ENCODE measurements around the gene AKAP6. TPM values are rescaled to one million over a fixed set of nuclear protein-coding genes. Genes with fewer than 3 reads are reported as not detected.

AKAP6 gene
- total RNA-seq, 1 donor from 2014 or later, result 2.8 TPM

- no peak overlapping the region for H3K4me3 ChIP-seq (ENCODE audit: insufficient read depth, low read depth, low read length)
- no peaks in the 10 kb centered on the region for H4K20me1 ChIP-seq (ENCODE audit: insufficient read depth, low read length)
- no peak for DNase-seq (ENCODE audit: low read depth)
- peaks cover 3% of the 10 kb centered on the region for H3K9me3 Mint-ChIP-seq (ENCODE audit: unreplicated experiment)
- no peaks in the 10 kb centered on the region for H3K9me3 ChIP-seq (ENCODE audit: insufficient read depth, low read depth, low read length)
- H2AFZ ChIP-seq (ENCODE audit: low read depth, low read length), result no peak overlapping the region
- peaks cover 2% of the 10 kb centered on the region for H3K27me3 Mint-ChIP-seq (ENCODE audit: low read depth, unreplicated experiment)
- H3K27me3 ChIP-seq (ENCODE audit: insufficient read depth, low read length), result no peaks in the 10 kb centered on the region
- no peaks in the 10 kb centered on the region for H3K36me3 ChIP-seq (ENCODE audit: insufficient read depth, low read length)
- no peak overlapping the region for H3K4me3 Mint-ChIP-seq (ENCODE audit: unreplicated experiment)
- peaks cover 21% of the 10 kb centered on the region for H3K4me1 Mint-ChIP-seq (ENCODE audit: low read depth, unreplicated experiment)
- no peaks in the 10 kb centered on the region for H3K36me3 Mint-ChIP-seq (ENCODE audit: low read depth, unreplicated experiment)
- no peak overlapping the region for H3K9ac ChIP-seq (ENCODE audit: low read length)
- no peak overlapping the region for H3K4me2 ChIP-seq (ENCODE audit: low read length)
- FAIRE-seq, result no peak
- no peak overlapping the region for H3K27ac ChIP-seq (ENCODE audit: low read depth, low read length)
- H3K27ac Mint-ChIP-seq (ENCODE audit: unreplicated experiment), result no peak overlapping the region
- H3K4me1 ChIP-seq (ENCODE audit: insufficient read depth, low read length), result peaks cover 17% of the 10 kb centered on the region
- H3K79me2 ChIP-seq (ENCODE audit: insufficient read depth, low read length), result no peaks in the 10 kb centered on the region
- TF ChIP-seq, protein P1, sequence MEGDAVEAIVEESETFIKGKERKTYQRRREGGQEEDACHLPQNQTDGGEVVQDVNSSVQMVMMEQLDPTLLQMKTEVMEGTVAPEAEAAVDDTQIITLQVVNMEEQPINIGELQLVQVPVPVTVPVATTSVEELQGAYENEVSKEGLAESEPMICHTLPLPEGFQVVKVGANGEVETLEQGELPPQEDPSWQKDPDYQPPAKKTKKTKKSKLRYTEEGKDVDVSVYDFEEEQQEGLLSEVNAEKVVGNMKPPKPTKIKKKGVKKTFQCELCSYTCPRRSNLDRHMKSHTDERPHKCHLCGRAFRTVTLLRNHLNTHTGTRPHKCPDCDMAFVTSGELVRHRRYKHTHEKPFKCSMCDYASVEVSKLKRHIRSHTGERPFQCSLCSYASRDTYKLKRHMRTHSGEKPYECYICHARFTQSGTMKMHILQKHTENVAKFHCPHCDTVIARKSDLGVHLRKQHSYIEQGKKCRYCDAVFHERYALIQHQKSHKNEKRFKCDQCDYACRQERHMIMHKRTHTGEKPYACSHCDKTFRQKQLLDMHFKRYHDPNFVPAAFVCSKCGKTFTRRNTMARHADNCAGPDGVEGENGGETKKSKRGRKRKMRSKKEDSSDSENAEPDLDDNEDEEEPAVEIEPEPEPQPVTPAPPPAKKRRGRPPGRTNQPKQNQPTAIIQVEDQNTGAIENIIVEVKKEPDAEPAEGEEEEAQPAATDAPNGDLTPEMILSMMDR (IDR thresholded peaks at IDR 0.05; ENCODE audit: insufficient read depth, low read depth, low read length), result no peak
- TF ChIP-seq EZH2 (IDR thresholded peaks at IDR 0.05; ENCODE audit: insufficient read depth, low read length), result no peak
Measured at GRCh38 chr14:32364941-32365340, 35.8 kb downstream of the AKAP6 start.

- H3K4me2 ChIP-seq (ENCODE audit: low read length), result peak overlapping the region; percentile 36
Measured at GRCh38 chr14:32366256-32366879, 37.3 kb downstream of the AKAP6 start.

More at GRCh38 chr14:32366256-32366879, 37.3 kb downstream of the AKAP6 start:
- Histone ChIP-seq H3K9ac (ENCODE audit: low read length) (peak overlapping the region; percentile 5), H3K9me3 (ENCODE audit: insufficient read depth, low read depth, low read length) (no peaks in the 10 kb centered on the region), H3K27ac (ENCODE audit: low read depth, low read length) (peak overlapping the region; percentile 43), H3K79me2 (ENCODE audit: insufficient read depth, low read length) (no peaks in the 10 kb centered on the region), H3K4me3 (ENCODE audit: insufficient read depth, low read depth, low read length) (no peak overlapping the region), H3K27me3 (ENCODE audit: insufficient read depth, low read length) (no peaks in the 10 kb centered on the region), H3K4me1 (ENCODE audit: insufficient read depth, low read length) (peaks cover 27% of the 10 kb centered on the region), H4K20me1 (ENCODE audit: insufficient read depth, low read length) (no peaks in the 10 kb centered on the region), H3K36me3 (ENCODE audit: insufficient read depth, low read length) (no peaks in the 10 kb centered on the region), H2AFZ (ENCODE audit: low read depth, low read length) (no peak overlapping the region)
- Mint-ChIP-seq H3K27me3 (ENCODE audit: low read depth, unreplicated experiment) (peaks cover 2% of the 10 kb centered on the region), H3K27ac (ENCODE audit: unreplicated experiment) (no peak overlapping the region), H3K9me3 (ENCODE audit: unreplicated experiment) (peaks cover 3% of the 10 kb centered on the region), H3K4me3 (ENCODE audit: unreplicated experiment) (no peak overlapping the region), H3K4me1 (ENCODE audit: low read depth, unreplicated experiment) (peaks cover 29% of the 10 kb centered on the region), H3K36me3 (ENCODE audit: low read depth, unreplicated experiment) (no peaks in the 10 kb centered on the region)
- FAIRE-seq, result no peak
- peak; percentile 59 for DNase-seq (ENCODE audit: low read depth)
- TF ChIP-seq, protein P1 (IDR thresholded peaks at IDR 0.05; ENCODE audit: insufficient read depth, low read depth, low read length), result no peak
- TF ChIP-seq EZH2 (IDR thresholded peaks at IDR 0.05; ENCODE audit: insufficient read depth, low read length), result no peak
